Muscle of leg (tissue), 11 donors: Measurements from ENCODE around the gene RNF114. TPM values are rescaled to one million over a fixed set of nuclear protein-coding genes. Genes with fewer than 3 reads are reported as not detected.
"Not testable (repeated sequence)": the region's sequence is repeated elsewhere in the genome, so short reads cannot be mapped to it uniquely, and the experiment has no call there.

ENCODE experiments used
- DNase-seq: peaks from one replicate; pipeline ENCODE4 v3.0.0; 2013
- H3K27ac ChIP-seq: one replicate; pipeline ENCODE4 v1.5.1; 2013; ENCODE audit warnings: mild to moderate bottlenecking, low read length, control low read depth
- H3K27me3 ChIP-seq: one replicate; pipeline ENCODE4 v1.6.1; 2013; ENCODE audit warnings: low read length; ENCODE audit not compliant: control insufficient read depth, insufficient read depth
- H3K36me3 ChIP-seq: one replicate; pipeline ENCODE4 v1.6.1; 2013; ENCODE audit warnings: low read length; ENCODE audit not compliant: control insufficient read depth, insufficient read depth
- H3K4me1 ChIP-seq: one replicate; pipeline ENCODE4 v1.6.1; 2013; ENCODE audit warnings: low read length; ENCODE audit not compliant: control insufficient read depth, insufficient read depth
- H3K4me3 ChIP-seq: one replicate; pipeline ENCODE4 v1.5.1; 2013; ENCODE audit warnings: low read length, control low read depth
- H3K9me3 ChIP-seq: replicated peaks from 2 replicates; pipeline ENCODE4 v1.6.1; 2013; ENCODE audit warnings: low read depth, low read length; ENCODE audit not compliant: control insufficient read depth
- WGBS: methylation state at CpG from one replicate; pipeline ENCODE4 v1.1.5; 2013; ENCODE audit warnings: missing lambda C conversion rate; ENCODE audit not compliant: insufficient coverage; 5-methylcytosine and 5-hydroxymethylcytosine counted together
- polyA plus RNA-seq, 8 donors: library from polyadenylated mRNA; unstranded; fragments of 120-200 nt; gene quantifications; one replicate each; pipeline versions ENCODE4 v1.2.1 to v1.2.3, GENCODE V29; 2013; ENCODE audit warnings: inconsistent platforms in 1 of 8, low replicate concordance in 1 of 8; ENCODE audit not compliant: insufficient read length in 8 of 8, insufficient read depth in 1 of 8
- total RNA-seq: library from RNA; stranded (reverse); fragments of 120-200 nt; gene quantifications from one replicate; pipeline ENCODE4 v1.2.4, GENCODE V29; 2013

The RNF114 gene
- total and polyA plus RNA-seq, 9 donors = 31.7 to 49.8 (median 40.3) TPM

GRCh38 chr20:49998478-49999188 is 62.4 kb downstream of the RNF114 start:
- H3K36me3 ChIP-seq, H3K4me3 ChIP-seq, H3K9me3 ChIP-seq, H3K27me3 ChIP-seq, H3K27ac ChIP-seq, H3K4me1 ChIP-seq, DNase-seq: not testable (repeated sequence)
- WGBS = 83% methylated on average over 5 of the region's 15 CpGs

DNA sequence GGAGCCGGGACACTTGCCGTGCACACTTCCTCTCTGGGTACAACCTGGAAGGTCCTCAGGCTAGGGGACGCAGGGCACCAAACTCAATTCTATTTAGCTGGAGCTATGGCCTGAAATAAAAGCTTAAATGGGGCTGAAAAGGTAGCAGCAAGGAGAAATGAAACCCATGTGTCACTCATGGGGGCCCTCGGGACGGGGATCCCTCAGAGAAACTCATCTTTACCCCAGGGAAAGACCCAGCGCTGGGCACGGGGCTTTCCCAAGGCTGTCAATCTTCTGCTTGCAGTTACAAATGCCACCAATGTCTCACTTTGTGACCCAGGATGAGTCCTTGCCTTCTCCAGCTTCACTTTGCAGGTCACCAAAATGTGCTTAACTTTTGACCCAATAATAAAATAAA is 63.1 kb downstream of the RNF114 start:
- no peaks in the 10 kb centered on the region for H3K36me3 ChIP-seq
- no peak overlapping the region for H3K4me3 ChIP-seq
- DNase-seq = no peak
- H3K27me3 ChIP-seq = peaks cover 2% of the 10 kb centered on the region
- H3K4me1 ChIP-seq = peaks cover 5% of the 10 kb centered on the region
- no peak overlapping the region for H3K27ac ChIP-seq
- WGBS = 54% methylated on average over 7 of the region's 7 CpGs
- H3K9me3 ChIP-seq = no peaks in the 10 kb centered on the region

GRCh38 chr20:50000548-50001222 is 64.5 kb downstream of the RNF114 start:
- not testable (repeated sequence) for H3K27me3 ChIP-seq, H3K4me1 ChIP-seq, H3K27ac ChIP-seq, H3K9me3 ChIP-seq, H3K4me3 ChIP-seq, H3K36me3 ChIP-seq, DNase-seq
- whole genome bisulfite sequencing = 59% methylated on average over 4 of the region's 14 CpGs

DNA sequence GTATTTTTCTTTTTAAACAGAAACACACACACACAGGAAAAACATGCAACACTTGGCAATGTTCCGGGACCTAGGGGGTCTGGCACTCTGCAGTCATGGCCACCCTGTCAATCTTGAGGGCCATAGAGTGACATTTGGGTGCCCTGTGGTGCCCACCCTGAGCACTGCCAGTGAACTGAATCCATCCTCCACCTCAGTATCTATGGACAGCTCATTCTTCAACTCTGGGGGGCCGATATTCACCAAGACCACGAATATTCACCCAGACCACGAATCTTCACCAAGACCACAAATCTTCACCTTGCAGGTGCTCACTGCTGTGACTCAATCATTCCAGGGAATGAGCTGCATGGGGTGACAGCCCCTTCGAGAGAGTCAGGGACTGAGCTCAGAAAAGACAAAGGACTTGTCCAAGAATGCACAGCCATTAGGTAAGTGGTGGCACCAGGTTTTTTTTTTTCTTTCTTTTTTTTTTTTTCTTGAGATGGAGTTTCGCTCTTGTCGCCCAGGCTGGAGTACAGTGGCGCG is 65.7 kb downstream of the RNF114 start:
- WGBS = 96% methylated on average over 3 of the region's 9 CpGs
- peaks cover 10% of the 10 kb centered on the region for H3K4me1 ChIP-seq
- H3K27ac ChIP-seq = no peak overlapping the region
- H3K4me3 ChIP-seq = no peak overlapping the region
- no peaks in the 10 kb centered on the region for H3K9me3 ChIP-seq
- DNase-seq = no peak
- peaks cover 5% of the 10 kb centered on the region for H3K27me3 ChIP-seq
- no peaks in the 10 kb centered on the region for H3K36me3 ChIP-seq

GRCh38 chr20:50003253-50003656 is 67.1 kb downstream of the RNF114 start:
- peaks cover 10% of the 10 kb centered on the region for H3K4me1 ChIP-seq
- no peaks in the 10 kb centered on the region for H3K9me3 ChIP-seq
- no peaks in the 10 kb centered on the region for H3K36me3 ChIP-seq
- H3K4me3 ChIP-seq = no peak overlapping the region
- DNase-seq = no peak
- WGBS = 55% methylated on average over 1 of the region's 4 CpGs
- no peak overlapping the region for H3K27ac ChIP-seq
- H3K27me3 ChIP-seq = peaks cover 3% of the 10 kb centered on the region

Other genes with a start within 250 kb of the RNF114 start
- 18.4 TPM for gene B4GALT5, start 222.5 kb upstream of the RNF114 start, total RNA-seq
- 10 to 100 TPM; 29.0 to 45.6 (median 38.1) TPM for gene B4GALT5, start 222.5 kb upstream of the RNF114 start, polyA plus RNA-seq
- 4.1 TPM for gene SLC9A8, start 123.6 kb upstream of the RNF114 start, total RNA-seq
- 1 to 10 TPM; 4.0 to 6.3 (median 5.4) TPM for gene SLC9A8, start 123.6 kb upstream of the RNF114 start, polyA plus RNA-seq
- gene SPATA2, start 20.9 kb upstream of the RNF114 start, total RNA-seq = 1.9 TPM
- 1 to 10 TPM; 5.3 to 7.1 (median 6.1) TPM for gene SPATA2, start 20.9 kb upstream of the RNF114 start, polyA plus RNA-seq
- 3.8 TPM for gene SNAI1, start 46.6 kb downstream of the RNF114 start, total RNA-seq
- gene SNAI1, start 46.6 kb downstream of the RNF114 start, polyA plus RNA-seq = 10 to 100 TPM in 6 of 8 donors, 1 to 10 TPM in 2; 9.0 to 14.4 (median 11.0) TPM
- 43.3 TPM for gene UBE2V1, start 176.8 kb downstream of the RNF114 start, total RNA-seq
- gene UBE2V1, start 176.8 kb downstream of the RNF114 start, polyA plus RNA-seq = 100 to 1,000 TPM; 109 to 131 (median 113) TPM
- gene PEDS1, start 217.3 kb downstream of the RNF114 start, total RNA-seq = 16.8 TPM
- gene PEDS1, start 217.3 kb downstream of the RNF114 start, polyA plus RNA-seq = 10 to 100 TPM; 19.3 to 31.1 (median 24.1) TPM